Subcutaneous adipose tissue (tissue), 4 donors: Measurements from ENCODE around the gene PLEK. TPM values are rescaled to one million over a fixed set of nuclear protein-coding genes. Genes with fewer than 3 reads are reported as not detected.

ENCODE experiments used
- CTCF ChIP-seq: fragments of 450-650 bp; IDR thresholded peaks from one replicate; pipeline ENCODE4 v1.5.1; 2016; ENCODE audit warnings: low read depth, mild to moderate bottlenecking, control low read depth, antibody characterized with exemption, moderate library complexity
- total RNA-seq, 4 donors: library from RNA; depleted of rRNA; stranded (reverse); fragments of >200 nt; gene quantifications; one replicate each; pipeline ENCODE4 v1.1.0, GENCODE V29; 2016

Gene PLEK
- 10 to 100 TPM; 19.0 to 62.9 (median 31.8) TPM for total RNA-seq

GRCh38 chr2:68365087-68365486 lies at the start of gene PLEK:
TSS of gene PLEK (plus strand) at chr2:68365282. CDS start at chr2:68365352, 70 bp downstream.
- no peak for TF ChIP-seq CTCF

GRCh38 chr2:68316111-68316510 lies 49.0 kb upstream of the PLEK start:
- no peak for TF ChIP-seq CTCF

GRCh38 chr2:68317971-68318913 lies 46.8 kb upstream of the PLEK start:
- no peak for TF ChIP-seq CTCF

GRCh38 chr2:68318914-68319397 lies 46.1 kb upstream of the PLEK start:
- no peak for TF ChIP-seq CTCF

GRCh38 chr2:68319398-68320117 lies 45.5 kb upstream of the PLEK start, which contains the start of gene CNRIP1:
TSS of gene CNRIP1 (minus strand) at chr2:68319949. CDS start at chr2:68319400, 549 bp downstream.
- no peak for TF ChIP-seq CTCF

GRCh38 chr2:68320118-68320641 lies 44.9 kb upstream of the PLEK start:
- no peak for TF ChIP-seq CTCF

GRCh38 chr2:68325056-68325455 lies 40.0 kb upstream of the PLEK start:
- TF ChIP-seq CTCF = no peak
